Nephron (organoid): Measurements from ENCODE around the gene NECTIN4.

Experiments
- H3K27ac Mint-ChIP-seq, 3 experiments: 2 replicates each; pipeline ENCODE4 v1.8.0; 2020; ENCODE audit warnings: mixed read lengths in 3 of 3, mild to moderate bottlenecking in 2 of 3, moderate library complexity in 1 of 3
- H3K27me3 Mint-ChIP-seq: 2 replicates; pipeline ENCODE4 v1.8.0; 2021; ENCODE audit warnings: low read depth, mild to moderate bottlenecking, moderate library complexity, mixed read lengths
- H3K36me3 Mint-ChIP-seq: 2 replicates; pipeline ENCODE4 v1.8.0; 2020; ENCODE audit warnings: low read depth, mixed read lengths
- H3K4me1 Mint-ChIP-seq: 2 replicates; pipeline ENCODE4 v1.8.0; 2020; ENCODE audit warnings: mixed read lengths
- H3K4me3 Mint-ChIP-seq, 3 experiments: 2 replicates each; pipeline ENCODE4 v1.8.0; 2020; ENCODE audit warnings: mild to moderate bottlenecking in 3 of 3, mixed read lengths in 3 of 3, moderate library complexity in 2 of 3
- H3K9me3 Mint-ChIP-seq: 2 replicates; pipeline ENCODE4 v1.8.0; 2020; ENCODE audit warnings: mixed read lengths
- TF ChIP-seq, protein P1 (sequence below), 3 experiments: fragments of 200-600 bp; sonication (generic); IDR thresholded peaks; one replicate each; pipeline ENCODE4 v1.5.0; 2021; ENCODE audit warnings: antibody characterized with exemption in 3 of 3; ENCODE audit not compliant: unreplicated experiment in 3 of 3

Gene NECTIN4

DNA sequence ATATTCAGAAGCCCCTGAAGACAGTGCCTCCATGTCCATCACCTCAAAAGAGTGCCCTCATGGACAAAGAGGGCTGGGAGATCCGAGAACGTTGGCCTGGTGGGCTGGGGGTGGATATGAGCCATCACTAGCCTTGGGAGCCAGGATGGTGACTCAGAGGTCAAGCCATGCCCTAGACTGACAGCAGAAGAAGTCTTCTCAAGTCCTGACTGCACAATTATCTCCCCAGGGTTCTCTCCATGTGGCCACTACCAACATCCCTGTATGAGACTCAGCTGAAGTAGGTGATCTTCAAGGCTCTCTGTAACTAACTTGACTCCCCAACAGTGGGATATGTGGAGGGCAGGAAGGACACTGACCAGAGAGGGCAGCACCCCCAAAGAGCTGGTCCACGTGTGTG is 36.5 kb downstream of the NECTIN4 start:
- Mint-ChIP-seq H3K4me1 (no peaks in the 10 kb centered on the region), H3K36me3 (peaks cover 9% of the 10 kb centered on the region), H3K9me3 (peaks cover 11% of the 10 kb centered on the region), H3K4me3 (no peak overlapping the region), H3K27me3 (peaks cover 23% of the 10 kb centered on the region), H3K27ac (no peak overlapping the region)
- TF ChIP-seq, protein P1, sequence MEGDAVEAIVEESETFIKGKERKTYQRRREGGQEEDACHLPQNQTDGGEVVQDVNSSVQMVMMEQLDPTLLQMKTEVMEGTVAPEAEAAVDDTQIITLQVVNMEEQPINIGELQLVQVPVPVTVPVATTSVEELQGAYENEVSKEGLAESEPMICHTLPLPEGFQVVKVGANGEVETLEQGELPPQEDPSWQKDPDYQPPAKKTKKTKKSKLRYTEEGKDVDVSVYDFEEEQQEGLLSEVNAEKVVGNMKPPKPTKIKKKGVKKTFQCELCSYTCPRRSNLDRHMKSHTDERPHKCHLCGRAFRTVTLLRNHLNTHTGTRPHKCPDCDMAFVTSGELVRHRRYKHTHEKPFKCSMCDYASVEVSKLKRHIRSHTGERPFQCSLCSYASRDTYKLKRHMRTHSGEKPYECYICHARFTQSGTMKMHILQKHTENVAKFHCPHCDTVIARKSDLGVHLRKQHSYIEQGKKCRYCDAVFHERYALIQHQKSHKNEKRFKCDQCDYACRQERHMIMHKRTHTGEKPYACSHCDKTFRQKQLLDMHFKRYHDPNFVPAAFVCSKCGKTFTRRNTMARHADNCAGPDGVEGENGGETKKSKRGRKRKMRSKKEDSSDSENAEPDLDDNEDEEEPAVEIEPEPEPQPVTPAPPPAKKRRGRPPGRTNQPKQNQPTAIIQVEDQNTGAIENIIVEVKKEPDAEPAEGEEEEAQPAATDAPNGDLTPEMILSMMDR (IDR thresholded peaks at IDR 0.05; ENCODE audit: unreplicated experiment in 3 of 3), result no peak

DNA sequence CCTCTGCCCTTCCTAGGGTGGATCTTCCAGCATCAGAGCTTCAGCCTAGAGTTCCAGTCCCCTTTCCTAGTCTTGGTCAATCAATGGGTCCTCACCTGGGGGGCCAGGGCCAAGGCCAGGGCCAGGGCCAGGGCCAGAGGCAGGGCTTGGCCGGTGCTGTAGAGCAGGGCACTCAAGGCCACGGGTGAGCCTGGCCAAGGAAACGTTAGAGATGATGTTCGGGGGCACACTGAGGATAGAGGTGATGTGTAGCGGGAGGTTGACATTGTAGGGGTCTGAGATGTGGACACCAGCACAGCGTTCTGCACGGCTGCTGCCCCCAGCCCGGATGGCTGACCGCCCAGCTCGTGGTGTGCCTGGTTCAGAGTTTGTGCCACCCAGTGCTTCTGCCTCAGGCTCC is 38.1 kb downstream of the NECTIN4 start:
- H3K27me3 Mint-ChIP-seq, result peaks cover 23% of the 10 kb centered on the region
- H3K4me3 Mint-ChIP-seq, result no peak overlapping the region
- H3K27ac Mint-ChIP-seq, result no peak overlapping the region
- H3K9me3 Mint-ChIP-seq, result peaks cover 23% of the 10 kb centered on the region
- no peaks in the 10 kb centered on the region for H3K4me1 Mint-ChIP-seq
- peaks cover 14% of the 10 kb centered on the region for H3K36me3 Mint-ChIP-seq
- TF ChIP-seq, protein P1 (IDR thresholded peaks at IDR 0.05; ENCODE audit: unreplicated experiment in 3 of 3), result no peak

DNA sequence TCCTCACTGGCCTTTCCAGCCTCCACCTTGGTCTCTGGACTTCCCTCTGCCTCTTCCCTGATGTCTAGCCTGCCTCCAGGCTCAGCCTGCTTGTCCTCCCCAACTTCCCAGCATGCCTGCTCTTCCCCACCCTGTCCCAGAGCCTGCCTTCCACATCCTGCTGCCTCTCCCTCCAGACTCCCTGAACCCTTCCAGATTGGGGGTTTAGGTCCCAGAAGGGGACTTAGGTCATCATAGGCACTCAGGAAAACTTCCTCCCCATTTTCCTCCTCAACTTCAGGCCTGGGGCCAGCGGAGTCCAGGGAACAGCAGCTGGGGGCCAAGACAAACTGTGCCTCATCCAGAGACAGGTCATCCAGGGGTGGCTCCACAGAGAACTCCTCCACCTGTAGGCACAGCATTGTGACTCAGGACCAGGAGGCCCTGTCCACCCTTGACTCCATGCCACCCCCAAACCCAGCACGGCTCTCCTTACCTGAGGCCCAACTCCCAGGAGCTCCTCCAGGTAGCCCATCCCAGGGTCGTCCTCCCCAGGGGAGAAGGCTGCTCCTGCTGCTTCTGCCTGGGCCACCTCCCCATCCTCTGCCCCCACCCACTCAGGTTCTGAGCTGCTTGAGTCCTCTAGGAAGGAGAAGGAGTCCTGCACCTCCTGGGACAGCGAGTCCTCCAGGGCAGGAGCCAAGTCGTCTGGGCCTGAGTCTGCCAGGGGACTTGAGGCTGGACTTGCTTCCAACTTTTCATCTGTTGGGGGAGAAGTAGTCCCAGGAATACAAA is 40.2 kb downstream of the NECTIN4 start:
- Mint-ChIP-seq H3K4me3 (peak overlapping the region; percentile 63 to 76 (median 66)), H3K4me1 (peaks cover 4% of the 10 kb centered on the region), H3K27ac (peak overlapping the region; percentile 39 to 69 (median 53)), H3K36me3 (peaks cover 19% of the 10 kb centered on the region), H3K9me3 (peaks cover 27% of the 10 kb centered on the region), H3K27me3 (peaks cover 27% of the 10 kb centered on the region)
- TF ChIP-seq, protein P1 (IDR thresholded peaks at IDR 0.05; ENCODE audit: unreplicated experiment in 3 of 3), result no peak

DNA sequence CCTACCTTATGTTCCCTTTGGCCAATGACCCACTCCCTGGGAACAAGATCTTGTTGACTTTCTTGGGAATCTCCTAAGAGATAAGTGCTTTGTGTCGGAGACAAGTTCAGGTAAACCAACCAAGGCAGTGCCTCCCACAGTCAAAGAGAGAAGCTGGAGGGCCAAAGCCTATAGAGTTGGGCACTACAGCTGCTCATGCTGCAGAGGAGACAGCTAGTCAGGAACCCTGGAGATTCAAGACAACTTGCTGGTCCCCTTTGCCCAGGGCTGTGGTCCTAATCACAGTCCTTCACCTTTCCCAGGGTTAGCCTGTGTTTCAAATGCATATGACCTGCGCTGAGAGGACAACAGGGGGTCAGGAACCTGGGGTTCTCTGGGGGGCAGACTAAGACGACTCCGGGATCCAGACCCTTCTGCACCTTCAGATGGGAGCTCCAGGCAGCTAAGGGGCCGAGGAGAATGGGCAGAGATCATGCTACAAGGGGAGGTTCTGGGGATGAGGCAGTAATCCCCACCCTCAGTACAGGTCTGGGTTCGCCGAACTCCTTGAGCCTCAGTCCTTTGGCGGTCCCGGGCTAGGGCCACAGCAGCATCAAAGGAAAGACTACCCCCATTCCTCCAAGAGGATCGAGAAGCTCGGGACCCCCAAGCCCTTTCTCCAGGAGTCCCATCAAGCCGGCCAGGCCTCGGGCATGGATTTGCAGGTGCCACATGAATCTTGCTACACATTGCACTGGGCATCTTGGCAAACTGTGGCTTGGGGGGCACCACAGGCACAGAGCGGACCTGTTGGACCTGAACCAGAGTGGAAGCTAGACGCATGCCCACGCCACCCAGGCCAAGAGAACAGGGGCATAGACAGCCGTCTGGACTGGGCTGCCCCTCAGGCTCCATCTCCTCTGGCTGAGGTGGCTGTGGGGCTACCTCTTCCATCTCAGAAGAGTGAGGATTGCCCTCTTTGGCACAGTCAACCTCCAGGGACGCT is 41.6 kb downstream of the NECTIN4 start:
- TF ChIP-seq, protein P1 (IDR thresholded peaks at IDR 0.05; ENCODE audit: unreplicated experiment in 3 of 3), result no peak
- Mint-ChIP-seq H3K27ac (peak overlapping the region; percentile 46 to 75 (median 75)), H3K36me3 (peaks cover 22% of the 10 kb centered on the region), H3K4me3 (peak overlapping the region; percentile 63 to 76 (median 72)), H3K27me3 (peaks cover 27% of the 10 kb centered on the region), H3K9me3 (peaks cover 27% of the 10 kb centered on the region), H3K4me1 (peaks cover 8% of the 10 kb centered on the region)

DNA sequence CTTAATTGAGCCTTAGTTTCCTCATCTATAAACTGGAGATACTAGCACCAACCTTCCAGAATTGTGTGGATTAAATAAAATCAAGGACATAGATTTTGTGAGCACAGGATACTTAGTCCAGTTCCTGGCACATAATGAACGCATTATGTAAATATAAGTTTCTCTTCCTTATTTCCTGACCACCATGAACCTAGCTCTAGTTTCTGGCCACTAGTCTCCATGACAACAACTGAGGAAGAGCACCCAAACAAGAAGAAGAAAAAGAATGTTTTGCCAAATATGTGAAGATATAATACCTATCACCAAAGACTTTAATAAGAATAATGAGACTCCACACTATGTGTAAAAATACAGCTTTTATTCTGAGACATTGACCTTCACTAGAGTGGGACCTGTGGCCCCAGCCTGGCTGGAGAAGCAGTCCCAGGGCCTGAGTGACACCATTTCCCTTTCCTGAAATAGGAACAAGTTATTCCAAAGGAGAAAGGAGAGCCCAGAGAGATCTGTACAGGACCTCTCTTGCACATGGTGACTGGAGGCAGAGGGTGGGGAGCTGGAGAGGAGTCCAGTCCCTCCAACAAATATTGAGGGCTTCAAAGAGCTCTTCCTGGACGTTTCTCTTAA is 42.6 kb downstream of the NECTIN4 start:
- Mint-ChIP-seq H3K9me3 (peaks cover 27% of the 10 kb centered on the region), H3K27me3 (peaks cover 19% of the 10 kb centered on the region), H3K27ac (peak overlapping the region; percentile 99 to 100 (median 100)), H3K4me1 (peaks cover 16% of the 10 kb centered on the region), H3K4me3 (peak overlapping the region; percentile 86 to 92 (median 91)), H3K36me3 (peaks cover 32% of the 10 kb centered on the region)
- TF ChIP-seq, protein P1 (IDR thresholded peaks at IDR 0.05; ENCODE audit: unreplicated experiment in 3 of 3), result no peak
